GOT3 (cell line): Measurements from ENCODE around the gene RPTOR.

ENCODE experiments used
- DNase-seq: peaks from one replicate; lab custom pipeline; 2025; ENCODE audit warnings: mixed read lengths; lab: John Stamatoyannopoulos, UW

The RPTOR gene

DNA sequence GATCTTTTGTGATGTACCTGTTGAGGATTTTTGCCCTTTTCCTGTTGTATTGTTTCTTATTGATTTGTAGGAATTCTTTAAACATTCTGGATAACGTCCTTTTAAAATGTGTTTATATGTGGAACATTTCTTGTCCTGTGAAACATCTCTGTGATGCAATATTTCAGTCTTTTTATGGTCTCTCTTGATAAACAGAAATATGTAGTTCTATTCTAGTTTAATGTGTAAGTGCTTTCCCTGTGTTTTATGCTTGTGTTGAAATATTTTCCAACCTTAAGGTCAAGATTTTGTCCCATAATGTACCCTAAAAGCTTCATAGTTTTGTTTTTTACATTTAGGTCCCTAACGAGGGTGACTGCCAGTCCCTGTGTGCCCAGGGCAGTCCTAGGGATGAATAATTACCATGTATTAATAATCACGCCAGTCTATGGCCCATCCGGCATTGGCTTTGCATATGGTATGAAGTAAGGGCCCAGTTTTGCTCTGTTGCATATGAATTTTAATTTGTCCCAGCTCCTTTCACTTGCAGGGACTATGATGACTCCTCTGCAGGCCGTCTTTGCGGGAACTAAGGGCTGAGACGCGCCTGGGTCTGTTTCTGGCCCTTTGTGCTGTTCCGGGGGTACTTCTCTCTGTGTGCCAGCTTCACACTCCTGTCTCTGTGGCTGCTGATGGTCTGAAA lies 44.2 kb downstream of the RPTOR start:
- DNase-seq: no peak

DNA sequence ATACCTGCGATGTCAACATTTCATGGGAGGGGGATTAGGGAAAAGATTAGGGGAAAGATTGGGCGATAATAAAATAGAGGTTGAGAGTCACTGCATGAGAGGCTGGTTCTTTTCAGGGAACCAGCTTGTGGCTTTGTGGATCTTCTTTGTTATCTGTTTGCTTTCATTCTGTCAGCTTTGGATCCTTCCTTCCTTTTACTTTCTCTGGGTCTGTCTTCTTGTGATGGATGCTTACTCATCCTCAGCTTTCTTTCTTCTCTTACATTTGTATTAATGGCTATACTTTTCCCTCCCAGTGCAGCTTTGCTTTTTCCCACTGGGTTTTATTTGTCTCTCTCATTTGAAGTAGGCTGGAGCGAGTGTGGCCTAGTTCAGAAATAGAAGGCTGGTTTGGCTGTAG lies 47.1 kb downstream of the RPTOR start:
- no peak for DNase-seq

DNA sequence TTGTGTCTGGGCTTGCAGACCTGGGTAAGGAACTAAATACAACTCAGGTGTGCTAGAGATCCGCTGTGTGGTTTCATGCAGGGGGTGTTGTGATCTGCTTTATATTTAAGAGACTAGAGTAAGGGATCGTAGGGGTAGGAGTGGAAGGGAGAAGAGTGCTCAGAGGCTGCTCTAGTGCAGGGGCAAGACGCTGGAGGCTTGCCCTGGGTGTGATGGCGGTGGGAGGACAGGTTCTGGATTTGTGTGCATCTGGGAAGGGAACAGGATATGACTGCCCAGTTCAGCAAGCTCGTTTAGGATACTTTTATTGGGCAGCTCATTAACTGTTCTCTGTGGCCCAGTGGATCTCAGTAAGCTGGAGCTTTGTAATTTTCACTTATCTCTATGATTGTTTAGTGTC lies 47.6 kb downstream of the RPTOR start:
- DNase-seq: no peak

DNA sequence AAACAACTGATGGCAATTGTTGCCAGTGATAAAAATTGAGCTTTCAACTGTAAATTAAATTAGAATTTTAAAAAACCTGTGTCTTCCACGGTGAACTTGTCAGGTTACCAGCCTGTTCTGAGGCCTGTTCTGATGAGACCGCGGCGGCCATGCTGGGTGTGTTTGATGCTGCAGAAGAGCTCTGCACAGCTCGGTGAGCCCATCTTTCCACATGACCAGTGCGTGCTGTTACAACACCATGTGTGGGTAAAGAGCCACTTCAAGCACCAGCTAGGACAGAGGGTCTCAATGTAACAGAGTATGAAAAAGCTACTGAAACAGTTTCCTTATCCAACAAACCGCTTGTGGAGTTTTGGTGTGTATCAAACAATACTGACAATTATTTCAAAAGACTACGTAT lies 48.5 kb downstream of the RPTOR start:
- DNase-seq: no peak

DNA sequence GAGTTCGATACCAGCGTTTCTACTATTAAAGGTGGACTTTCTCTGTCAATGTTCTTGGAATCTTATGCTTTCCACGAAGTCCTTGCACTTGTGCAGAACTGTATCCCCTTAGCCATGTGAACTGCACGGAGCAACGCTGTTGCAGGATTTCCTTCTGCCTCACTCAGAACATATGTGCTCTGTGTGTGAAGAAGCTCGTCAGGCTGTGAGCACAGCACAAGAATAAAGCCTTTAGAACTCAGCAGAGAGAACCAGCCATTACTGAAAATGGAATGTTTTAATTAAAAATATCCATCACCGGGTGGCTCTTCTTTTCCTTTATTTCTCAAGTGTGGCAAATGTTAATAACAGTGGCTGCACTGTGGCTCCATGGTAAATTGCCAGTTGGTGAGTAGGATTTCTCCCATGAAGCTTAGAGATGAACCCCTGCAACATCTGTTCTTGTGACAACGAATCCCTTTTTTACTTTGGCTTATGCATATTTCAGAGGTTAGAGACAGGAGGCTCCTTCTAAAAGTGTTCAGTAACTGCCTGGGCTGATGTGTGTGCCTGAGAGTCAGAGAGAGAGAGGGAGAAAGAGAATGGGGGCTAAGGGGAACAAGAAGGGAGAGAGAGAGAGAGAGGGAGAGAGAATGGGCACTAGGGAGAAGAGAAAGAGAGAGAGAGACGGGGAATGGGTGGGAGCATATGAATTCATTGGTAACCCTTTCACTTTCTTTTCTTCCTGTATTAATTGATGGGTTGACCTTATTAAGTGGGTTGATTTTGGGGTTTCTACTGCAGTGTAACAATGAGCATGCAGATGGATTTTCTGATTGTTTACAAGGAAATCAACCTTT lies 50.0 kb downstream of the RPTOR start:
- DNase-seq: no peak

DNA sequence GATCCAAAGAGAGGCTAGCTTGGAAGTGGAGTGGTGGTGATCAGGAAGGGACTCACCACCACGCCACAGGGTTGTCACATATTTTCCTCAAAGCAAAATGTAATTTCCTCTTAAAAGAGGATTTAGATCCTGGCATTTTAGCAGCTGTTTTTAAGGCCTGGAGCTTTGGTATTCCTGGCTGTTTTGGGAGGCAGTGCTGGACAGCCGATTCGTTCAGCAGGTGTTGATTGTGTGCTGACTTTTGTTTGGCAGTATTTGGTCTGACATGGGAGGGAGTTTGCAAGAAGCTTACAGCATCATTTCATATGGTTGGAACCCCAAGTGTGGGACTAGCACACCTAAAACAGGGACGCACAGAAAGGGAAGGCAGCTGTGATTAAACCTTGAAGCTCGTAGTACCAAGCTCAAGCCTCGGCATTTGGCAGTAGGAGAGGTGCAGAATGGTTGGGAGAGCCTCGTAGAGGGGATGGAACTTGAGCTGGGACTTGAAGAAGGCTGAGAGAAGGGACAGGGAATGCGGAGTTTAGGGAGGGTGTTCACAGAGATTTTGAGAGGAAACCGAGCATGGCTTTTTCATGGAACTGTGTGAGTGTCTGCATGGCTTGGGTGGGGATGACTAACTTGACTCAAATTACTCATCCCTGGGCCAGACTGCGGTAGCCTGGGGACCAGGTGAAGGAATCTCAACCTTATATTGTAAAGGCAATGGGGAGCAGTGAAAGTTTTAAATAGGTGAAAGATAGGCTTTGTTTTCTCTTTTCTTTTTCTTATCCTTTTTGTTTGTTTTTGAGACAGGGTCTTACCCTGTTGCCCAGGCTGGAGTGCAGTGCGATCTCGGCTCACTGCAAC lies 52.3 kb downstream of the RPTOR start:
- DNase-seq: no peak

DNA sequence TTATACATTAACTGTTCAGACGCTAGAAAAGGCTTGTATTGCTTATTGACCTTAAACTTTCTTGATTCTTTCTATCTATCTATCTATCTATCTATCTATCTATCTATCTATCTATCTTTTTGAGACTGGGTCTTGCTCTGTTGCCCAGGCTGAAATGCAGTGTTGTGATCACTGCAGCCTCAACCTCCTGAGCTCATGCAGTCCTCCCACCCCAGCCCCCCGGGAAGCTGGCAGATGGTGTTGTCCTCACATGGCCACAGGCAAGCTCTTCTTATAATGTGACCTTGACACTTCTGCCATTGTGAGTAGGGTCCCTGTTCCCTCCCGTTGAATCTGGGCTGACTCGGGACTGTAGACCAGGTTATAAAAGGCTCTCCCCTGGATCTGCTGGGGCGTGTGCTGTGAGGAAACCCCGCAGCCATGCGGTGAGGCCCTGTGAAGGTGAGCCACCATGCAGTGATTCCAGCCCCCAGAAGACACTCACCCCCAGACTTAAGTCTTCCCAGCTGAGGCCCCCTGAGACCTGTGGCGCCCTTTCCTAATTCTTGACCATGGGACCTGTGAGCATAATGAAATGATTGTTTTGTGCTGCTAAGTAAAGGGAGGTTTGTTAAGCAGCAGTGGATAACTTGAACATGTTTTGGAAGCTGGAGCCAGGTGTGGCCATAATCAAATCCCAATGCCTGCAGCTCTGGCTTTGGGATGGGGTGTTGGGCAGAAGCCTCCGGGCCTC lies 54.3 kb downstream of the RPTOR start:
- no peak for DNase-seq

DNA sequence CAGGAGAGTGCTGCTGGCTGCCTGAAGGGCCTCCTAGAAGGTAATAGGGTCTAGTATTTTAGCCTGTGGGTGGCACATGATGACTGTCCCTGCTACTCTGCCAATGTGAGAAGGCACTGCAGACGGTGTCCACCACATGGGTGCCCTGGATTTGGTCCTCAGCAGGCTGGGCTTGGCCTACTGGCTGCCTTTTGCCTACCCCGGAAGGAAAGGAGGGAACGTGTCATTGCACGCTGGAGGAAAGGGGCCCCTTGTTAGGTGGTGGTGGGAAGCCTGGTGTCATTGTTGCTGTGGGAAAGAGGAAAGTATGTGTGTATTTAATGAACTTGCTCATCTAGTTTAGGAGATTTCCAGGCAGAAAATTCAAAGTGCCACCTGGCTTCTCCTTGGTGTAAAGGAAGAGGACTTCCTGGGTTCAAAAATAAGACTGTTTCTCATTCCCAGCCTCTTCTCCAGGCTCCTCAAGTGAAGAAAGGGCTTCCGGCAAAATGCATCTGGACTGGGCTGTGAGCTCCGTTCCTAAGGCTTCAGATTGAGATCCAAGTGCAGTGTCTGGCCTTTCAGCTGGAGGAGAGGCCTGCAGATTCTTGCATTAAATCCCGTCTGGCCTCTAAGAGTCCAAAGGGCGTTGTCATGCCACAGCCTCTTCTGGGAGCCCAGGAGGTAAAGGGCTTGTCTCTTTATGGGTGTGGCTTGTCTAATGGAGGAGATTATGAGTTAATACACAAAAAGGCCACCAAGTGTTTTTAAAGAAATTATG lies 55.1 kb downstream of the RPTOR start:
- DNase-seq: no peak

DNA sequence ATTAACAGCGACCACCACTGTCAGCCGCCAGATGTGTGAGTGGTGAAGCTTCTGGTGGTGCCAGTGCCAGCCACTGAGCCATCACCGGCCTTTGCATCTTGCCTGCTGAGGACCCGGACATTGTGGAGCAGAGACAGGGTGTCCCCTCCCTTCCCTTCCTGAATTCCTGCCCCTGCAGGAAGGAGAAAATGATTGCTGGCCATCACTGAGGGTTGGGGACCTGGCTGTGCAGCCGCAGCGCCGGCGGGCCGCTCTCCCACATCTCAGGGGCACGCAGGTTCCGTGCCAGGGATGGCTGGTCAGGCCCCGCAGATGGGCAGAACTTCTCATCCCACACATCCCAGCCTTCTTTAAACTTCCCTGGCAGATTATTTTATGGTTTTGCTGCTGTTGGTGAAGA lies 56.5 kb downstream of the RPTOR start:
- no peak for DNase-seq

DNA sequence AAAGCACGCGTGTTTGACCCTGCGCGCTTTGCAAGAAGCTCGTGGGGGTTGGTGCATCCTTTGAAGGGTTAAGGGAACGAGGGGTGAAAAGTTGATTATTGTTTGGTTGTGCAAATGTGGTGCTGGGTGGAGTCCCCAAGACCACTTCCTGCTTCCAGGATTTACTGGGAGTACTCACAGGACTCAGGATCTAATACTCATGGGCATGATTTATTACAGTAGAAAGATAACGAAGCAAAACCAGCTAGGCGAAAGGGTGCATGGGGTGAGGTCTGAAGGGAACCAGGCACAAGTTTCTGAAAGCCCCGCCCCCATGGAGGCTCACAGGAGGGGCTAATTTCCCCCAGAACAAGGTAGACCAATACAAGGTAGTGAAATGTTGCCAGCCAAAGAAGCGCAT lies 58.8 kb downstream of the RPTOR start:
- DNase-seq: no peak

DNA sequence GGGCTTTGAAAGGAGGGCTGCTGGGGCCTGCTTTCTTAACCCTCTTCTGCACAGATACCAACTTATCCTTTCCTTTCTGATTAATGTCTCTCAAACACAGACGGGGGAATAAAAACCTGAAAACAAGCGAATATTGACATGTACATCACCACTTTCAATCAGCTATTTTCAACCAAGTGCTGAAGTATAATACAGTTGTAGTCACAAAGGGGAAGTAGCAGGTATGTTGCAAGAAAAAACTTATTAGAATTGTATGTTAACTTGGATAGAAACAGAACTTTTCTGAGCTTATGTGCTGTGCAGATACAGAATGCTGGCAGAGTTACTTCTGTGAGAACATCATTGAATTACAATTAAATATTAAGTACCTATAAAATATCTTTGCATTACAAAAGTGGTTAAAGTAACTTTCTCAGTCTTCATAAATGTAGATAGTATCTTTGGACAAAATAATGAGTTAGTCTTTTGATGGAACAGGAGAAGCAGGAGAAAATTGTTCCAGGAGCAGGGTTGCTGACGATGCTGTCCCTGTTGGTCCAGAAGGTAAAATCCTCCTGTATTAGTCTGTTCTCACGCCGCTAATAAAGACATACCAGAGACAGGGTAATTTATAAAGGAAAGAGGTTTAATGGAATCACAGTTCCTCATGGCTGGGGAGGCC lies 59.5 kb downstream of the RPTOR start:
- no peak for DNase-seq

DNA sequence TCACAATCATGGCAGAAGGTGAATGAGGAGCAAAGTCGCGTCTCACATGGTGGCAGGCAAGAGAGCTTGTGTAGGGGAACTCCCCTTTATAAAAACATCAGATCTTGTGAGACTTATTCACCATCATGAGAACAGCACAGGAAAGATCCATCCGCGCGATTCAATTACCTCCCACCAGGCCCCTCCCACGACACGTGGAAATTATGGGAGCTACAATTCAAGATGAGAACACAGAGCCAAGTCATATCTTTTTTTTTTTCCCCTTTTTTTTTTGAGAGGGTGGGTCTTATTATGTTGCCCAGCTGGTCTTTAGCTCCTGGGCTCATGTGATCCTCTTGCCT lies 60.0 kb downstream of the RPTOR start:
- no peak for DNase-seq

DNA sequence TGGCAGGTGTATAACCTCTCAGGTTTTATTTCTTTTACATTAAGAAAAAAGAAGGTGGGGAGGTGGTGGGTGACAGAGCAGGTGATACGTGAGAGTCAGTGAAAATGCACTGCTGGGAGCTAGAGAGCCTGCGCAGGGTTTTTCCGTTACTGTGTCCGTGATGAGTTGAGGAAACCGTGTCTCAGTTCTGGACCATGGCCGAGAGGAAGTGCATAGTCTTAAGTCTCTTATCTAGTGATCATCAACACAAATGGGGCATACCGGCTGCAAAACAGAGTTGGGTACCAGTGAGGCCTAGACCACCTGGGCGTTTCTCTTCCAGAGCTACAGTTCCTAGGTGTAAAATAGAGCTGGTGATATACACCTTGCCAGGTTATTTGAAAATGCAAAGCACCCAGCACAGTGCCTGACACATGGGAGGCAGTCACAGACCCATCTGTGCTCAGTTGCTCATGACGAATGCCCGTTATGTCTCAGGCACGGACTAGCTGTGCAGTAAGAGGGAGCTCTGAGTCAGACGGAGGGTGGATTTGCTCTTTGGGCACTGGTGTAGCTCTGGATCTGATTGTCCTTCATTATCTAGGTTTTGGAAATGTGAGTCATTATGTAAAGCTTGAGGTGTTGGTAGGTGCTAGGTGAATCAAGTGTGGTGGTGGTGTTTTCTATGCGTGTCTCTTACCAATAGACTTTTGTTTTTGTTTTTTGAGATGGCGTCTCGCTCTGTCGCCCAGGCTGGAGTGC lies 60.9 kb downstream of the RPTOR start:
- no peak for DNase-seq

DNA sequence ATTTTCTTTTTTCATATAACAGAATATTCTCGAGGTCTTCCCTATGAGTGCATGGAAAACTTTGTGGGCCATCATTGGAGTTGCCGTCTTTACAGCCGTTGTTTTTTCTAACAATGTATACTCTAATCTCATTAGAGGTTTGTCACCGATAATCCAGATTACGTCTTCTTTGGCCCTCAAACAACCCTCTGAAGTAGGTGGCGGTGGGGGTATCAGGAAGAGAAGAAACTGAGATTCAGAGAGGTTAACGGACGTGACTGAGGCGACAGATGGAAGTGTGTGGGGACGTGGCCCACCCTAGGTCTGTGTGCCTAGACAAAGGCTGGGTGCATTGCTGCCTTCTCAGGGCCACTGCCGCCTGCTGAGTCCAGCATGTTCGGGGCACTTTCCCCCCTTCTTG lies 63.7 kb downstream of the RPTOR start:
- no peak for DNase-seq

DNA sequence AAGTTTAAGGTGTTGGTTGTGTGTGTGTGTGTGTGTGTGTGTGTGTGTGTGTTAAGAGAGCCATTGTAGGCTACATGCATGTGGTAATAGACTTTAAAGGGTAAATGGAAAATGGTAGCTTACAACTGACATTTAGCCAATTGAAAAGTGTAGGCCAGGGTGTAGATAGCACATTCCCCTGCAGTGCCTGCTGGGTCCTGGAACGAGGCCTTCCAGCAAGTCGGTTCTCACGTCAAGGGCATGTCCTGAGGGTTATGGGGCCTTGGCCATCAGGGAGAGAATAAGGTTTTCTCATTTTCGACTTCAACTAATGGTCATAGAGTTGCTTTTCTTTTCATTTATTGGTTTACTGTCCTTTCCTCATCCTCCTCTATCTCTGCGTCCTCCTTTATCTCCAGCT lies 65.1 kb downstream of the RPTOR start:
- no peak for DNase-seq

DNA sequence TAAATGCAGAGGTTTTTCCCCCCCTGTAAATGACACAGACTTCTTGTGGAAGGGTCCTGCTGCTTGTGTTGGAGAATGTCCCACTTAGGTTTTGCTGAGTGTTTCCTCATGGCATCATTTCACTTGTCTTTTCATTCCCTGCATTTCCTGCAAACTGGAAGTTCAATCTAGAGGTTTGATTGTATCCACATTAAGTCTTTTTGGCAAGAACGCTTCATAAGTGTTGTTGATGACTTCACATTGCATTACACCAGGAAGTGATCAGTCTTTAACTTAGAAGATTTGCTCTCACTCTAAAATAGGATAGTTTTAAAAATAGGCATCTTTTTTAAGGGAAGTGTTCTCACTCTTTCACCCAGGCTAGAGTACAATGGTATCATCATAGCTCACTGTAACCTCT lies 67.2 kb downstream of the RPTOR start:
- DNase-seq: no peak

DNA sequence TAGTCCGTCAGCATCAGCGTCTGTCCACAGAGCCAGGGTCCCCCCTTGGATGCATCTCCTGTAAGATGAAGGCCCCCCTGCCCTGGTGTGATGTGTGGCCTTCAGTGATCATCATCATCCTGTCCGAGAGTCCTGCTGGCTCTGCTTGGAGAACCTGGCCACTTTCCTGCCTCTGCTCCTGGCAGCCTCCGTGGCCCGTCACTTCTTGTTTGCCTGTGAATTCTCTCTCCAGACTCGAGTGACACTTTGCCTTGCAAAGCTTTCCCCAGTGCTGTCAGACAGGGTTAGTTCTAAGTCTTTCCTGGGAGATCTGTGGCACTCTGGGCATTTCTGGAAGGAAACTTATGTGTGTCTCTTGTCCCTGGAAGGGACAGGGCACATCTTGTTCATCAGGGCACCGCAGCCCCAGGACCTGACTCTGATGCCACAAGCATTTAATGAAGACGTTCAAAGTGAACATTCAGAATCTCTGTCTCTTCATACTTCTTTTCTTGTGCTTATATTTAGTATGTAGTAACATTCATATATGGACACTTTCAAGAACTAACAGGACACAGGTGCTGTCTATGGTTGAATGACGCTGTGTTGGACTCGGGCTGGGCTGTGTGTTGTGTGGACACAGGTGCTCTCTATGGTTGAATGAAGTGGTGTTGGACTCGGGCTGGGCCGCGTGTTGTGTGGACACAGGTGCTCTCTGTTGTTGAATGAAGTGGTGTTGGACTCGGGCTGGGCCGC lies 68.5 kb downstream of the RPTOR start:
- DNase-seq: no peak

DNA sequence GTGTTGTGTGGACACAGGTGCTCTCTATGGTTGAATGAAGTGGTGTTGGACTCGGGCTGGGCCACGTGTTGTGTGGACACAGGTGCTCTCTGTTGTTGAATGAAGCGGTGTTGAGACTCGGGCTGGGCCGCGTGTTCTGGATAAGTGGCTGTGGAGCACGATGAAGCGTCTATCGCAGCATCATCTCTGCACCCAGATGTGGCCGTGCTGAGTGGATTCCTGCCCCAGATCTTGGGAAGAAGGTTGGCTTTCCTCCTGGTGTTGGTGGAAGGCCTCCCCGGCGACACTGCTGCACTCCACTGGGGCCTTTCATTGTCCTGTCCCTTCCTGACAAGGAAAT lies 69.1 kb downstream of the RPTOR start:
- no peak for DNase-seq

DNA sequence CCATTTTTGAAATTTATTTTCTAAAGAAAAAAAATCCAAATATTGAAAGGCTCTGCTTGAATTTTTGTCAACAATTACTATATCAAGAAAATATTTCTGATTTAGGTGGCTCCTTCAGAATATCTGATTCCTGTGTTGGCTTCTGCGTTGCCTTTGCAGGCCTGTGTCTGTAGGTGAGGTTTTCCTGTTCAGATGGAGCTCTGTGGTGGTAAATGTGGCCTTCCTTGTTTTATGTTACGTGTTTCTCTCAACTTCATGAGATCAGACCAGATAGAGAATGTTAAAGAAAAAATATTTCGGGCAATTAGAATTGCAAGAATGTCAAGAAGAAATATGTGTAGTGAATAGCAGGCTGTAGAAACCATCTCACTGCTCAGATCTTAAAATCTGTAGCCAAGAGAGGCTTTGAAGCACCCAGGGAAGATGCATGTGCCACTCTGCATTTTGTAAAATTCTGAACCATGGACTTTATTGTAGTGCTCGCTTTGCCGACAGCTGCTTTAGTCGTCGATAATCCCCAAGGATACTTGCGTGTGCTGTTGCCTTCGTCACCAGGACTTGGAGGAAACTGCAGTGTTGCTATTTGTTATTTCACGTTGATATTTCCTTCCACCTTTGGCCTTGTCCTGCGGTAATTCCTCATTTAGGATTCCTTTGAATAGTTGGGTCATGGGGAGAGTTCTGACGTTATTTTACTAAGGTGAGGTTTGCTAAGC lies 69.9 kb downstream of the RPTOR start:
- no peak for DNase-seq
